ENCODE data around the gene CPVL. TPM values are rescaled to one million over a fixed set of nuclear protein-coding genes. Genes with fewer than 3 reads are reported as not detected.

The CPVL gene
- total RNA-seq, 2 experiments from 2014 or later: not detected

DNA sequence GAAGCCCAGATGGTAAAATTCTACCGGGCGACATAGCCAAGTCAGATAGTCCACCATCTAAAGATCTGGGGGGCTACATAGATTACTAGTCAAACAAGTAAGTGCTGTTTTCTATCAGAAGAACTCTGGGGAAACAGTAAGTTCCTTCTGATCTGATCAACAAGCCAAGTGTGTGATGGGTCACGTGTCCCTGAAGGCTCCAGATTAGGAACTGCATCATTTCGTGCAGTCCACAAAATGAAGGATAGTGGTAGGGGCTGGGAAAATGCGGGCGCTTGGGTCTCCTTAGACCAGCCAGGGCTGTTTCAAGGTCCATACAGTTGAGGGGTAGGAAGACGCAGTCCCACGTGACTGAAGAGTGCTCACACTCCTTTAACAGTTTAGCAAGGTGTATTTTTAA lies 46.5 kb upstream of the CPVL start:
- ATAC-seq (no peak), DNase-seq (no peak)
- POLR2A ChIA-PET: no interaction called here
- Mint-ChIP-seq H3K36me3 (ENCODE audit: low read depth) (no peaks in the 10 kb centered on the region), H3K4me1 (ENCODE audit: low read depth) (peaks cover 23% of the 10 kb centered on the region), H3K4me3 (no peak overlapping the region), H3K9me3 (no peaks in the 10 kb centered on the region), H3K27me3 (peaks cover 30% of the 10 kb centered on the region), H3K27ac (no peak overlapping the region)
- CTCF ChIA-PET: no interaction called here
- TF ChIP-seq, protein P1, sequence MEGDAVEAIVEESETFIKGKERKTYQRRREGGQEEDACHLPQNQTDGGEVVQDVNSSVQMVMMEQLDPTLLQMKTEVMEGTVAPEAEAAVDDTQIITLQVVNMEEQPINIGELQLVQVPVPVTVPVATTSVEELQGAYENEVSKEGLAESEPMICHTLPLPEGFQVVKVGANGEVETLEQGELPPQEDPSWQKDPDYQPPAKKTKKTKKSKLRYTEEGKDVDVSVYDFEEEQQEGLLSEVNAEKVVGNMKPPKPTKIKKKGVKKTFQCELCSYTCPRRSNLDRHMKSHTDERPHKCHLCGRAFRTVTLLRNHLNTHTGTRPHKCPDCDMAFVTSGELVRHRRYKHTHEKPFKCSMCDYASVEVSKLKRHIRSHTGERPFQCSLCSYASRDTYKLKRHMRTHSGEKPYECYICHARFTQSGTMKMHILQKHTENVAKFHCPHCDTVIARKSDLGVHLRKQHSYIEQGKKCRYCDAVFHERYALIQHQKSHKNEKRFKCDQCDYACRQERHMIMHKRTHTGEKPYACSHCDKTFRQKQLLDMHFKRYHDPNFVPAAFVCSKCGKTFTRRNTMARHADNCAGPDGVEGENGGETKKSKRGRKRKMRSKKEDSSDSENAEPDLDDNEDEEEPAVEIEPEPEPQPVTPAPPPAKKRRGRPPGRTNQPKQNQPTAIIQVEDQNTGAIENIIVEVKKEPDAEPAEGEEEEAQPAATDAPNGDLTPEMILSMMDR (IDR thresholded peaks at IDR 0.05): no peak
- intact Hi-C loops (cut with micrococcal nuclease): loop anchor here (2.0 kb wide), 1 partner anchor 216 kb away; no protein-coding TSS in a partner anchor

DNA sequence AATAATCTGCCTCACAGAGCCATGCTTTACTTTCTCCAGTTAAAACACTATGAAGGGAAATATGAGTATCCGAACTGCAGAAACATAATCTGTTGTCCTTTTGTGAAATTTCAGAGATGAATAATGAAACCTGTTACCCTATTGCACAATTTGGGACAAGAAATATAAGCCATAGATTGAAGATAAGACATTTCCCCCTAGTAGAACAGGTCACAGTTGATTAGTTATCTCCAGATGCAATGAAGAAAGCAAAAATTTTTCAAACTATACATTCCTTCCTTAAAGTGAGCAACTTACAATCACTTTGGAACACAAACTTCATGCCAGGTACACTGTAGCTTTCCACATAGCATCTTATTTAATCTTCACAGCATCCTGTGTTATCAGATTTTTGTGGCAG lies 46.0 kb upstream of the CPVL start:
- intact Hi-C loops (cut with micrococcal nuclease): loop anchor here (2.0 kb wide), 1 partner anchor 216 kb away; no protein-coding TSS in a partner anchor
- no peaks in the 10 kb centered on the region for H3K36me3 Mint-ChIP-seq (ENCODE audit: low read depth)
- H3K4me3 Mint-ChIP-seq: no peak overlapping the region
- no peaks in the 10 kb centered on the region for H3K9me3 Mint-ChIP-seq
- ATAC-seq: no peak
- peaks cover 23% of the 10 kb centered on the region for H3K4me1 Mint-ChIP-seq (ENCODE audit: low read depth)
- ChIA-PET CTCF (interaction anchor here (1.5 kb wide), 1 partner anchor 13 kb away, joined by 3 read pairs; no protein-coding TSS in a partner anchor), POLR2A (interaction anchor here (0.6 kb wide), 1 partner anchor 18 kb away, joined by 3 read pairs; no protein-coding TSS in a partner anchor)
- TF ChIP-seq, protein P1 (IDR thresholded peaks at IDR 0.05): no peak
- DNase-seq: no peak
- H3K27me3 Mint-ChIP-seq: peaks cover 27% of the 10 kb centered on the region
- H3K27ac Mint-ChIP-seq: no peak overlapping the region

DNA sequence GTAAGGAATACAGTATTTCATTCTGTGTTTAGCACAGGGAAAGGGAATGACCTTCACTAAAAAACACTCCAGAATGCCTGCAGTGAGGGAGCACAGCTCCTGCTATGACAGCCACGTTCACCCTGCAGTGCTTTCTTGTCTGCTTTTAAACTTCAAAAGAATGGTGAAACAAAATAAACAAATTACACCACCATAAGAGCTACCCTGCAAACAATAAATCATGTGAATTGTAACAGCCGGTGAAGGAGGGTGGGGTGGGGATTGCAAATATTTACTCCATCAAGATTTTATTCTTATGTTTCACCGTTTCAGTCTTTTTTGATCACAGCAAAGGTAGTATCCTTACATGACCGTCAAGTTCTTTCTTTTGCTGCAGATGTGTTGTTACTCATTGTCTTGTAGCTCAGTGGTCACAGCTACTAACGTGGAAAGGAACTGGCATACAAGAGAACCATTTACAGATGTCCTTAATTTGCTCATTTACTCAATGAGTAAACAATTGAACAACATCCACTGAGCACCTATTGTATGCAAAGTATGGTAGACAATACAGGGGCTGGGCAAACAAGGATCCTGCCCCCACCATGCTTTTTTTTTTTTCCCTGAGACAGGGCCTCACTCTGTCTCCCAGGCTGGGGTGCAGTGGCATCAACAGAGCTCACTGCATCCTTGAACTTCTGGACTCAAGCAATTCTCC lies 44.2 kb upstream of the CPVL start:
- Mint-ChIP-seq H3K36me3 (ENCODE audit: low read depth) (no peaks in the 10 kb centered on the region), H3K4me3 (no peak overlapping the region), H3K4me1 (ENCODE audit: low read depth) (peaks cover 5% of the 10 kb centered on the region), H3K27ac (no peak overlapping the region), H3K27me3 (peaks cover 19% of the 10 kb centered on the region), H3K9me3 (no peaks in the 10 kb centered on the region)
- CTCF ChIA-PET: interaction anchor here (0.5 to 4.5 kb wide), 60 partner anchors 8 to 267 kb away, joined by 3 to 83 read pairs (median 5); no protein-coding TSS in a partner anchor
- TF ChIP-seq, protein P1 (IDR thresholded peaks at IDR 0.05): no peak
- ATAC-seq: no peak
- no peak for DNase-seq
- POLR2A ChIA-PET: interaction anchor here (0.7 to 1.2 kb wide), 2 partner anchors 14 to 212 kb away, joined by 3 to 4 read pairs; no protein-coding TSS in a partner anchor
- intact Hi-C loops (cut with micrococcal nuclease): no loop called here

DNA sequence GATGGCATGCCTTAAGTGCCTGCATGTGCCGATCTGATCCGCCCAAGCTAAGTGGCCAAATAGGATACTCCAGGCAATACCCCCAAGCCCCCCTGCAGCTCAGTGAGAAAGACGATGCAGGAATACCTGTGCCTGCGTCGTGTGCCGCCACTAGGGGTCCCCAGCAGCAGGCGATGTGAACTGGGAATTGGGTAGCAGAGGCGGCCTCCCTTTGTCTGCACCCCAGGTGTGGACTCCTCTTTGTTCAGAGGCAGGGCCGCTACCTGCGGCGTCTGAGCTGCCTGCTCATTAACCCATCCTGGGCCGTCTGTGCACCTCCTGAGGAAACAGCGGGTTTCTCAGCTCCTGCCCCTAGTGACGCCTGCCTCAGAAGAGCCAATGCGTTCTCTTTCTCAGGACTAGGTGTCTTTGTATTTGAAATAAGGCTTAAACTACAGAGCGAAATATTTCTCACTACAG lies 43.4 kb upstream of the CPVL start:
- ChIA-PET CTCF (interaction anchor here (0.6 to 4.5 kb wide), 75 partner anchors 8 to 274 kb away, joined by 3 to 83 read pairs (median 5); no protein-coding TSS in a partner anchor), POLR2A (interaction anchor here (0.7 to 1.2 kb wide), 2 partner anchors 15 to 213 kb away, joined by 3 to 4 read pairs; no protein-coding TSS in a partner anchor)
- Mint-ChIP-seq H3K27me3 (peaks cover 17% of the 10 kb centered on the region), H3K4me1 (ENCODE audit: low read depth) (no peaks in the 10 kb centered on the region), H3K9me3 (no peaks in the 10 kb centered on the region), H3K27ac (no peak overlapping the region), H3K4me3 (no peak overlapping the region), H3K36me3 (ENCODE audit: low read depth) (no peaks in the 10 kb centered on the region)
- intact Hi-C loops (cut with micrococcal nuclease): no loop called here
- peak; percentile 72 for ATAC-seq
- DNase-seq: peak; percentile 75
- TF ChIP-seq, protein P1 (IDR thresholded peaks at IDR 0.05): peak; percentile 87

DNA sequence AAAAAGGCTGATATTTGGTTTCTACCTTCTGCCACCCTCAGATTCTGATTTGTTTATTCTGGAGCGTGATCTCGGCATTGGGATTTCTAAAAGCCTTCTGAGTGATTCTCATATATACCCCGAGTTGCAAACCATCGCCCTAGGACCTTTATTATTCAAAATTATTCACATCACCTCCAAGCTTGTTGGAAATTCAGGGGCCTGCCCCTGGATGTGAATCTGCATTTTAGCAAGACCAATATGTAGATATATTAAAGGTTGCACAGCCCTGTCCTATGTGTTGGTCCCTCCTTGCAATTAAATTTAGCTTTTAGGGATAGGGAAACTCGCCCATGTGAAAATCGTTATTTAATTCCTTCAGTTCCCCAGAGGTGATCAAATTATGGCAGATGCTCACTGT lies 39.3 kb upstream of the CPVL start:
- ChIA-PET CTCF (no interaction called here), POLR2A (interaction anchor here (1.6 kb wide), 1 partner anchor 10 kb away, joined by 4 read pairs; no protein-coding TSS in a partner anchor)
- intact Hi-C loops (cut with micrococcal nuclease): no loop called here
- ATAC-seq (no peak), DNase-seq (no peak)
- no peaks in the 10 kb centered on the region for H3K4me1 Mint-ChIP-seq (ENCODE audit: low read depth)
- H3K27me3 Mint-ChIP-seq: peaks cover 1% of the 10 kb centered on the region
- no peaks in the 10 kb centered on the region for H3K36me3 Mint-ChIP-seq (ENCODE audit: low read depth)
- no peak overlapping the region for H3K4me3 Mint-ChIP-seq
- H3K9me3 Mint-ChIP-seq: no peaks in the 10 kb centered on the region
- no peak overlapping the region for H3K27ac Mint-ChIP-seq
- TF ChIP-seq, protein P1 (IDR thresholded peaks at IDR 0.05): no peak

Measured in activated CD8-positive, alpha-beta T cell treated with anti-CD3 and anti-CD28 coated beads for 36 hours (primary cell).